GM11168 (cell line): ENCODE measurements around the gene KCND3.

Source experiments
- in situ Hi-C: fragments of 300-500 bp; cut with MboI; formaldehyde crosslinking; loops from one replicate; pipeline ENCODE4 v1.12.0; 2022; ENCODE audit warnings: low sequenced_read_pairs; ENCODE audit not compliant: unreplicated experiment

The KCND3 gene

DNA sequence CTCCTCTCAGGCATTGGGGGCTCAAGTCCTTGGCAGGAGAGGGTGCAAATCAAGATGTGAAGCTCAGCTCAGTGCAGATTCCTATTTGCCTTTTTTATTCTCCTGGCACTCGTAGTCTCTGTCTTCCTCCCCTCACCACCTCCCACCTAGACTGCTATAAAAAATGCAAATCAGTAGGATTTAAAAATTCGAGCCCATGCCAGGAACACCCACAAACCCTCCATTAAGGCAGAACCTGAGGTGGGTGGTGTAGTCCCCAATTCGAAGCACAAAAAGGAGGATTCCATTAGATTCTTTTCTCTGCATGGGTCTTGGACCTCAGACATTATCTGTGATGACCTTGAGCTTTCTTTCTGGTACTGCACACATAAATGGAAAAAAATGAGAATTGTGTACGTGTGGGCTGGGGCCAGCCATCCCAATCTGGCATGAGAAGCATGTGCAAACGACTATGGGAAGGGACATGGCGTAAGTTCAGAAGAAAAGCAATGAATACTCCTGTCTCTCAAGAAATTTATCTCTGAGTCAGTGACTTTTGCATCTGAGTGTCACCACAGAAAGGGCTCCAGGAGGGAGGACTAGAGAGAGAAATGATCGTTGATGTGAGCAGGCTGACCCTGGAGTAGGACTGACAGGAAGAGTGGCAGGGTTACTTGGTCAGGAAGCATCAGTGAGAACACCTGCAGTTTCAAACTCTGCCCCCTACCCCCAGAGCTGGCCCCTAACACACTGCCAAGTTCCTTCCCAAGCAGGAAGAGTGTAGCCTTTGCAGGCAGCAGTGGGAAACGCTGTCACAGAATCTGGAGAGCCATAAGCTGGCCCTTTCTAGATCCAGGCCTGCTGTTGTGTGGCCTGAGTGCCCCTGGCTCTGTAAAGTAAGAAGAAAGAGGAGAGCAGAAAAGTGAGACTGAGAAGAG lies 252.0 kb downstream of the KCND3 start:
- in situ Hi-C loops, result no loop called here

DNA sequence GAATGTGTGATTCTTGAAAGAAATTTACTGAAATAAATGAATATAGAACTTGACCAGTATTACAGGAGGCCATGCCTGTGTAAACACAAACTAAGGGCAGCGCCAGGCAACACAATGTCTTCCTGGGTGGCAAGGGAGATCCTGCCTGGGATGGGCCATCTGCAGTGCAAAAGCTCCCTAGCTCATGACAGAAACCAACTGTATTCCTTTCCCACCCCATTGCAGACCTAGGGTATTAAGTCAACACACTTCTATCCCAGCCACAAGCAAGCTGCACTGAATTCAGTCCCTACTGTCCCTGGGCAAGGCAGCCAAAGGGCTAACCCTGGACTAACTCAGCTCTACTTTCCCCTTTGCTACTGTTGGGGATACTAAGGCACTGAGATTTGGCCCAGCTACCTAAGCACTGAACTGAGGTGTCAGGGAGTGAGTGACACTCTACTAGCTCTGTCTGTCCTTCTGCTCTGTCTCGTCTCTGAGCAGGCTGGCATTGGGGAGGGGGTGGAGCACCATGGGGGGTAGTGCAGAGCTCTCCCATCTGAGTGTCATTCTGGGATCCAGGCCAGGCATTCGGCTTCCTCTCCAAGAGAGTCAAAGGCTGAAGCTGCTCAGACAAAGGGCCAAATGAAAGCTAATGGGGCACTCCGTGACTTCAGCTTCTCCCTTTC lies 252.8 kb downstream of the KCND3 start:
- in situ Hi-C loops, result no loop called here

DNA sequence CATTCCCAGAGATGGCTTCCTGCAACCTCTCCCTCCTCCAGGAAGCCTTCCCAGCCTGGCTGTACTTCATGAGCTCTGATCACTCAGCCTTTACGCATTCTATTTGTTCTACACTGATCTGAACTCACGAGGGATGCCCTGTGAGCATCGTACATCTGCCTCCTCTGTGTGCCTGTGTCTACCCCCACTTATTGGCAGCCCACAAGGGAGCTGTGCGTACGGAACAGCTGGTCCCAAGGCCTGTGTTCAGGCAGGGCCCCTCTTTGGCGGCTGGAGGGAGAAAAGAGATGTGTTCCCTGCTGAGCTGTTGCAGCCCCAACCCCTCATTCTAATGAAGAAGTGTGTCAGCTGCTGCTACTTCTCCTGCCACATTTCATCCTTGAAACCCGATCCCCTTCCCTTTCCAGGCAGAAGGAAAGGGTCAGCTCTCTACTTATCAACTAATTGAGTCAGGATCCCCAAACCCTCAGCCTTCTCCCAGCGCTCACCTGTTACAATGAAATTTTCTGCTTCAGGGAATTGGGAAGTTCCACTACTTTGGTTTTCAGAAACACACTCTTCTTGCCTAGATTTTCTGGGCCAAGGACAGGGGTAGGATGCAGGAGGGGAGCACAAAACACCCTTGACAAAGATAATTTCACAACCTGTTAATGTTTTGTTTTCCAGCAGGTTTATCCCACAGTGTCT lies 253.5 kb downstream of the KCND3 start:
- in situ Hi-C loops, result no loop called here

DNA sequence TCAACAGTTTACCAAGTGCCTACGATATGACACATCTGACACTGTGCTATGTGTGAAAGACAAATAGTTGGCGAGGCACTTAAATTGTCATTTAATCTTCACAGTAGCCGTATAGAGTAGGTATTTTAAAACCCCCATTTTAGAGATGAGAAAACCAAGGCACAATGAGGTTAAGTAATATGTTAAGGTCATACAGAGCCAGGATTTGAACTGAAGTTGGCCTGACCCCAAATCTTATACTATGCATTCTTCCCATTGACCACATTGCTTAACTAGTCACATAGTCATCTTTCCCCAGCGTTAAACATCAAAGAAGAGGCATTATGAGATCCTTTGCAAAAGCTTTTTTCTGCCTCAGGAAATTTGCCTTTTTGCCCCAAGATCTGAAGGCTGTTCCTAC lies 254.1 kb downstream of the KCND3 start:
- in situ Hi-C loops, result no loop called here

DNA sequence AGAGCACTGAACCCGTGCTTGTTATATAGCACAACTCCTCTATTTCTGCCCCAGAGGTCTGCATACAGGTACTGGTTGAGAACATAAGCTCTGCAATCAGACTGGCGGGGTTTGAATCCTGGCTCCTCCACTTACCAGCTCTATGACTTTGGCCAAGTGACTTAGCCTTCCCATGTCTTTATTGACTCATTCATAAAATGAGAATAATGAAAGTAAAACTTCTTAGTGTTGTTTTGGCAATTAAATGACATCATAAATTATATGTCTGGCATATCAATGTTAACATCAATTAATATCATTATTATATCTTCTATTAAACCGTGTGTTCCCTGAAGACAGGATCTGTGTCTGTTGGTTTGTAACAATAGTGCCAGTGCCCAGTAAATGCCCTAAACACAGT lies 254.6 kb downstream of the KCND3 start:
- in situ Hi-C loops, result no loop called here

DNA sequence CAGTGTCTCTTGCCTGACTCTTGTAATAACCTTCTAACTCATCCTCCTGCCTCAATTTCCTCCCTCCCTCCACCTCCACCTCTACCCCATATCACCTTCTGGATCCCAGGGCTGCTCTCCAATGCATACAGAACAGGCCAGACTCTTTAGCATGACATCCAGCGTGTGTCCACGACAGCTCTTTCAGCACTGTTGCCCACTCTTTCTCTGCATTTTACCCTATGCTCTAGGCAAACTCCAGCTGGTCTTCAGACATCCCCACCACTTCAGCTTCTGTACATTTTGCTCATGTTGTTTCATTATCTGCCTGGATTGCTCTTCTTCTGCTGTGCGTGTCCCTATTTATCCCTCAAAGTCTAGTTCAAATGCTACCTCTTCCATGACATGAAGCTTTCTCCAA lies 255.0 kb downstream of the KCND3 start:
- in situ Hi-C loops, result no loop called here

DNA sequence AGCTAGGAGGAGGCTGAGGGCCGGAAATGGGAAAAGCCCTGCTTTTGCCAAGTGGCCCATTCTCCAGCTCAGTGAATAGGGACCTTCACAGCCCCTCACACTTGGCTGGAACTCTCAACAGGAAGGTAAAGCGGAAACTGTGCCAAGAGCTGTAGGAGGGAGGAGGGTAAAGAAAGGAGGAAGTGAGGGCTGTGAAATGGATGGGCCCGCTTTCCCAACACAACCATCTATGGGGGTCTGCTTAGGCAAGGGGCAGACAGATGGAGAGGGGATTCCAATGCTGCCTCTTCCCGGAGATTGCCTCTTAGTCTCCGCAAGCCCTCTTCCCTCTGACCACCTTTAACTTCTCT lies 255.5 kb downstream of the KCND3 start:
- in situ Hi-C loops, result no loop called here

DNA sequence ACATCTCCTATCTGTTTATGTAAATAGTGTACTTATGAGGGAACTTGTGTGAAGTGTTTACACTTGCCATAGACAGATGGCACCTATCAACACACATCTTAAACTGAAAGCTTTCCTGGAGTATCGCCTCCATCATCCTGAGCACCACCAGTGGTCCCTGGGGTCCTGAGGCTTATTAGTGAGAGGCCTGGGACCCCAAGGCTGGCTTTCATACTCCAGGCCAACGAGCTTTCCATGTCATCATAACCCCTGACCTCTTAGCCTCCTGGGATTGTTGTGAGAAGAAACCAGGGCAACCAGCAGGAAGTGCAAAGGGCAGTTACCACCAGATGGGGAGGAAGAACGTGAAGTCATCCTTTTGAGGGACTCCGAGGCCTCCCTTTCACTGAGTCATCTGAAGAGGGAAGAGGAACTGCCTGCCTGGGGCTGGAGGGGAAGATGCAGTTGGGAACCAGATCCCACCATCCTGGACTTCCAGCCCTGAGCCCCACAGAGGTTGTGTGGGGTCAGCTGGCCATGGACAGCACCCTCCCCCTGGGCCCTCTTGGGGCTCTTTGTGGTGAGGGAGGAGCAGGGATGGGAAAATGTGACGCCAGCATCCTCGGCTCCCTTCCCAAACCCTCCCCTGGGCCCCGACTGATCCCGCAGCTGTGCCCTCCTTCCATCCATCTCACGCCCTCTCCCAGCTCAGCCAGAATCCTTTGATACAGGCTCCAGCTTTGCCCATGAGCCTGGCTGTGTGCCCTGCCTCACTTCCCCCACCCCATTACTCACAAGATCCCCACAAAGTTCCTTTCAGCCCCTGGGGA lies 256.1 kb downstream of the KCND3 start:
- in situ Hi-C loops, result no loop called here

DNA sequence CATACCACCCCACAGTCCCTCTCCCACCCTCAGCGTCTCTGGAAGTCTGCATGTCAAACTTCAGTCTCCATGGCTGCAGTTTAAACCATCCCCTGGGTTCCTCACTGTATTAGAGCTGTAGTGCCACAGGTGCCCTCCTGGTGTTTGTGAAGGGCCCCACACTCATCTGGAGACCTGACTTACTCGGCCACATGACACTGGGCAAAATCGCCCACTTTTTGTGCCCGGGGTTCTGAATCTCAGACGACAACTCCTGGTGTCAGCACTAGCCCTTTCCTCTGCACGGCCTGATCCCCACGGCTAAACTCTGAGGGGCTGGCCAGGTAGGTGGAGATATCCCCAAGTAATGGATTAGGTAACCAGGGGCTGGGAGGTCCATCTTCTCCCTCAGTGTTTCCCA lies 256.8 kb downstream of the KCND3 start:
- in situ Hi-C loops, result no loop called here

DNA sequence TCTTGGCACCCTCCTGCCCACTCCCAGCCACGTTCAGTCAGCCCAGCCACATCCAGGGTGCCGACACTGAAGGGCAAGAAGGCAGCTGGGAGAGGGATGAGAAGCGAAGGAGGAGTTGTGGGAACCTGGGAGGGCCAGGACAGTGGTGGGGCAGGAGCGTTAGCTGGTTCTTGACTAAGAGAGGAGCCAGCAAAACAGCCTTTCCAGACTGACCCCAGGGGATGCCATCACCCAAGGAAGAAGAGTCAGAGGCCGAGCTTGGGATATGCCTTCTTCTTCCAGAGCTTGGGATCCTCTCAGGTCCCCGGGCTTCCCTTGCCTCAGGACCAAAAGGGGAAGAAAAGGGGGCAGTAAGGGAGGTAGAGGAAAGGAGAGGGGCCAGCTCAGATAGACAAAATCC lies 257.5 kb downstream of the KCND3 start:
- in situ Hi-C loops, result no loop called here

DNA sequence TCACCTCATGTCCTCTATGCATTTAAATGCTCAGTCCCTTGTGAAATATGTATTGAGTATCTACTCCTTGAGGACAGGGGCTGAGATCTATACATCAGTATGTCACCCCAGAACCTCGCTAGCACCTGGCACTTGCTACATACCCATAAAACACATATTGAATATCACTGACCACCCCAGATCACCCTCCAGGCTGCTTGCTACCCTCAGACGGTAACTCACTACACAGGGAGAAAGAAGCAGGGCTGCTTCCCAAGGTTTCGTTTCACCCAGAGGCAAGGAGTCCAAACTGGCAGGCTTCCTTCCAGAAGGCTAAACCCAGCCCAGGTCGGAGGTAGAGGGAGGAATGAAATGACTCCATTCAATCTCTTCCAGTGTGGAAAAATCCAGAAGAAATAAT lies 258.8 kb downstream of the KCND3 start:
- in situ Hi-C loops, result no loop called here

DNA sequence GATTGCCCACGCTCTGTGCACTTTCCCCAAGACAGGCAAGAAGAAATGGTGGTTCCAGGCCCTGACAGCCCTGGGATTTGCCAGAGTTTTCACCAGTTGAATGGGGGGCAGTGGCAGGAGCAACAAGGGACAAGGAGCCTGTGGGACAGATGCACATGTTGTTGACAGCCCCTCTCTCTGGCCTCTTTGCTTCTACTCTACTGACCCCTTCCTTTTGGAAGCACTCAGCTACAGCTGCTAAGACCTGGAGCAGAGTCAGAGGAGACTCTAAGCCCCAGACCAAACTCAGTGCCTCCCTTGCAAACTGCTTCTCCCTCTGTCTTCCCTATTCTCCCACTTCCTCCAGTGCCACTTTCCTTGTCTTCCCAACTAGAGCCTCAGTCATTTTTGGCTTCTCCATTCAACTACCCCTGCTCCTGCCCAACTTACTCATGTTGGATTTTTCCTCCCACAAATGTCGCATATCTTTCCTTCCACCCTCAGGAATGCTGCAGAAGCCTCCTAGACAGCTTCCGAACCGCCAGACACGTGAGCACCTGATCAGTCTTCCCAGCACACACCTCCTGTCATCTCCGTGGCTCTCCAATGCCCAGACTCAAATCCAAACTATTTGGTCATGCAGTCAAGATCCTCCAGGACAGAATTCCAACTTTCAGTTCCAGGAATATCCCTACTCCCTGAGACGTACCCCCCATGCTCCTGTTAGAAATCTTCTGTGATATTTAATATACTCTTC lies 259.4 kb downstream of the KCND3 start:
- in situ Hi-C loops, result no loop called here

DNA sequence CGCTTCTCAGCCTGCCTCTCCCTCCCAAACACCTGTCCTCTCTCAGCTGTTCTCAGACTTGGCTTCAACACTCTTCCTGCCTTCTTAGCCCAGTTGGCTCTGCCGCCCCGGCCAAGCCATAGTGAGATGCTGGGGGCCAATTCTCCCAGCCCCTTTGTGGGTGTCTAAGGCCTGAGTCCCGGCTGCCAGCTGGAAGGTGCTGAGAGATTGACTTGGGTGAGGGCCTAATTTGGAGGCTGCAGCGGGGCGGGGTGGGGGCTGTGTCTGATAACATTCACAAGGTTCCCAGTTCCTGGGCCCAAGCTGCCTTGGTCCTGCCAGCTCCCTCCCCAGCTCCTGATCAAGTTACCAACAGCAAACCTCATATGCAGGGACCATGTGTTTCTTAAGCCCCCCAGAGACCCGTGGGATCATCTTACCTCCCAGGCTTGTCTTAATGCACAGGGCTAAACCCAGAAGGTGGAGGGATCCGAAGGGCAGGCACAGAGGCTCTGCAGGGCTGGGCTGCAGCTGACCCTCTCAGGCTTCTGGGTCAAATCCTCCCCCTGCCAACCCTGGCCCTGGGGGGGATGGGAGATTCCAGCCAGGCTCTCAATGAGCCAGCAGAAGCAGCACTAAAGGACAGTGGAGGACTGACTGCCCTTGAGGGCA lies 260.1 kb downstream of the KCND3 start:
- in situ Hi-C loops, result no loop called here

DNA sequence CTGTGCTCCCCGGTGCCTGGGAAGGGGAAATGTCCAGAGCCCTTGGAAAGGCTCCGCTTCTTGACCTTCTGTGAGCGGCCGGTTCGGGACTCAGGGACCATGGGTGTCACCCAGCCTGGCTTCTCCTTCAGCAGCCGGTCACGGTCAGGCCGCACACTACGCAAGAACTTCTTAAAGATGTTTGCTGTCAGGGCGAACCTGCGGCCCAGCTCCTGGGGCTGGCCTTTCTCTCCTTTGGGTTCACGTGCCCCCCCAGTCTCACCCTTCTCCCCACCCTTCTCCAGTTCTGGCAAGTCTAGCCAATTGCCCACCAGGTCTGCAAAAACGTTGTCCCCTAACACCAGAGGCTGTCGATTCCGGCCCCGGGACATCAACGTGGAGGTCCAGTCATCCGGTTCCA lies 262.4 kb downstream of the KCND3 start:
- in situ Hi-C loops, result no loop called here

DNA sequence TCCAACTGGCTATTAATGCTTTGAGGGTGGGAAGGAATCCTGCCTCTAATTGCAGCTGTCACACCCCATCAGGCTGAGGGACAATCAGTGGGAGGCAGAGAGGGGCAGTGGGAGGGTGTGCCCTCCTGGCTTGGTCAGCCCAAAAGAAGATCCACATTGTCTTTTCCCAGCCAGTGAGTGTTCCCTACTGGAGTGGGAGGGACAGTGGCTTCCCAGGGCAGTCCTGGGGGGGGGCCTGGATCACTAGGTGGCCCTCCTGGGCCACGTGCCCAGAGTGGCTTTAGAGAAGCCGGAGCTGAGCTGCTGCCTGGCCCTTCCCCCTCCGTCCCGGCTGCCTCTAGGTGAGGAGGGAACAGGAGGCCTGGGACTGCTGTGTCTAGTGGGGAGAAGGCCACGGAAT lies 264.3 kb downstream of the KCND3 start:
- in situ Hi-C loops, result no loop called here

DNA sequence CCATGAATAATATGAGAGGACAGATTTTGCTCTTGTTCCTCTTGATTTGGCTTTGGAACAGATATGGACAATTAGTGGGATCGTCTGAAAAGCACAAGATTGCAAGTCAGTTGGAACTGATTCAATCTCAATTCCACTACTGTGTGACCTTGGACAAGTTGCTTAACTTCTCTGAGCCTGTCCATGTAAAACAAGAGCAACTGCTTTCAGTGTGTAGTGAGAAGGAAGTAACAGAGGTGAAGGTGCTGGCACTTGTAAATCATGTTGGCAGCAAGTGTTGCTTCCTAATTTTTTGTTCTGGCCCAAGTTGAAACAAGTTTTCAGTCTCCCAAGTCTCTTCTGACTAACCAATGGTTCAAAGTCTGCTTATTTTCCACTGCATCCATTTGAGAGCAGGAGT lies 265.6 kb downstream of the KCND3 start:
- in situ Hi-C loops, result no loop called here

DNA sequence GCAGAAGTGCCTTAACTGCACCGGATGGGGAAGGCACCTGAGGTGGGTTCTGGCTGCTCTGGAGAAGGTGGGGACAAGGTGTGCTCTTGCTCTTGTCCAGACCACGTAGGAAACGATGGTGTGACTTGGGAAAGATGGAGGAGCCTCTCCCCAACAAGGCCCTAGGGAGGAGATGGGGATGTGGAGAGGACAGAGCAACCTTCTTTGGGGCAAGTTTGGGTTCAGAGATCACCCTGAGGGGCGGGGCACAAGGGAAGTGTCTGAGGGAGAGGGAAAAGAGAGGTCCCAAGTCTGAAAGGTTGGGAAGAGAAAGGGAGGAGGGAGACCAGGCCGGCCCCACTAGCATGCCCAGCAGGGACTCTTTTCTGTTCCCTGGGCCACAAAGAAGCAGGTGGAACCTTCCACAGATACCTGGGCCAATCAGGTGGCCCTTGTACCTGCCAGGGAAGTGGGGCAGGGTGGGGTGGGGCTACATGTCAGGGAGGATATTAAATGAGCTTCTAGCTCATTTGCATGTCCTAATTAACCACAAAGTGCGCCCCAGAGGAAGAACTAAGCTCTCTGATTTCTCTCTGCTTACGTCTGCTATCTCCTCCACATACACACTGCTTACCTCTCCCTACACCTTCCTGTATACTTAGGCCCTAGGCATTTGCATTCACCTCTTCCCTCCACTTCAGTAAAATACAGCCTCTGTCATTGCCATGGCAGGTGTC lies 266.2 kb downstream of the KCND3 start:
- in situ Hi-C loops, result no loop called here

DNA sequence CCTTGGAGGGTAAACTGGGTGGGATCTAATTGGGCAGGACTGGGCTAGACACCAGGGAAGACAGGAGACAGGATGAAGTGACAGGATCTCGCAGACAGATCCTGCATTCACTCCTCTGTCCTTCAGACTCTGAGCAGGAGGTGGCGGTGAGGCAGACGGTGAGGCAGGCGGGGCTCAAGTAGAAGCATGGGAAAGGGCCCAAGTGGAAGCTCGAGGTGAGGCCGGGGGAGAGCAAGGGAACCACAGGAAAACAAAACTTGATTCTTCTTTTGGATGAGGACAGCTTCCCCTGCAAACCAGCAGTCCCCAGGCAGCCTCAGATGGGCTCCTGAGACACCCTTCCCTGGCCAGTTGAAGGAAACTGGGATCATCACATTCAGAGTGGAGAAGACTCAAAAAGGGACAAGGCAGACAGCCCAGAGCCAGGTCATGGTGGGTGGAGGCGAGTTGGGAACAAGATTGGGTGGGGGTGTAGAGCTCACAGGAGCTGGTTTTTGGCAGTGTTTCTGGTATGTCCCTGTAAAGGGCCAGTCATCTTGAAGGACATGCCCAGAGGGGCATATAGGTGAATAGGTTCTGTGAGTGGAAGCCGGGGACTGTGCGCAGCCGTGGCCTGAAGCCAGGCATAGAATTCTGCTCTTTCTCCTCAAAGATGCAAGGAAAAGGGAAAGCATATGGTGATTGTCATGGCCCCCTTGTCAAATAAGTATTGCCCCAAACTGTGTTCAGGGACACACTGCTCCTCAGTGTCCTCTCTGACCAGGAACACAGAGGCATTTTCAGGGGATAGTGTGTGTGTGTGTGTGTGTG lies 268.3 kb downstream of the KCND3 start:
- in situ Hi-C loops, result no loop called here
